ENCODE results near the gene TMEM185A.
"Not testable (repeated sequence)": the region's sequence is repeated elsewhere in the genome, so short reads cannot be mapped to it uniquely, and the experiment has no call there.

TMEM185A gene

DNA sequence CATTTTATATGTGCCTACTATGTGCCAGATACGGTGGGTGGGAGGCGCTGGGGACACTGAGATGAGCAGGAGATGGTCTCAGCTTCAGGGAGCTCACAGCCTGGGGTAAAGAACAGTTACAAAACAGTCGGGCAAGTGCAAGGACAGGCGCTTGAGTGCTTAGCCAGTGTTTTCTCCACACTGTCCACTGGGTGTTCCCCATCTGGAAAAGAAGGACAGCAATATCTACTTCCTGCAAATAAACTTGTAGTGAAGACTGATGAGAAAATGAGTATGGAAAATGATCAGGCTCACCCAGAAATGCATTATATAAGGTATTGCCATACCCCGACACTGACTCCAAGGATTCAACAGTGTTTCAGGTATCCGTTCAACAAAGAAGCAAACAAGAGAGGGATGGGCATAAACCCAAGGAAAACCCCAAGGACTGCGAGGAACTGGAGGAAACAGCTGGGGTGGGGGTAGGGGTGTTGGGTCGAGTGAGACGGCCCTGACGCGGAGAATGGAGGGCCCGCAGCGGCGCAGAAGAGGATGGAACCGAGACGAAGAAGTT lies 835 bp downstream of the TMEM185A start:
- TF ChIP-seq, protein P1, sequence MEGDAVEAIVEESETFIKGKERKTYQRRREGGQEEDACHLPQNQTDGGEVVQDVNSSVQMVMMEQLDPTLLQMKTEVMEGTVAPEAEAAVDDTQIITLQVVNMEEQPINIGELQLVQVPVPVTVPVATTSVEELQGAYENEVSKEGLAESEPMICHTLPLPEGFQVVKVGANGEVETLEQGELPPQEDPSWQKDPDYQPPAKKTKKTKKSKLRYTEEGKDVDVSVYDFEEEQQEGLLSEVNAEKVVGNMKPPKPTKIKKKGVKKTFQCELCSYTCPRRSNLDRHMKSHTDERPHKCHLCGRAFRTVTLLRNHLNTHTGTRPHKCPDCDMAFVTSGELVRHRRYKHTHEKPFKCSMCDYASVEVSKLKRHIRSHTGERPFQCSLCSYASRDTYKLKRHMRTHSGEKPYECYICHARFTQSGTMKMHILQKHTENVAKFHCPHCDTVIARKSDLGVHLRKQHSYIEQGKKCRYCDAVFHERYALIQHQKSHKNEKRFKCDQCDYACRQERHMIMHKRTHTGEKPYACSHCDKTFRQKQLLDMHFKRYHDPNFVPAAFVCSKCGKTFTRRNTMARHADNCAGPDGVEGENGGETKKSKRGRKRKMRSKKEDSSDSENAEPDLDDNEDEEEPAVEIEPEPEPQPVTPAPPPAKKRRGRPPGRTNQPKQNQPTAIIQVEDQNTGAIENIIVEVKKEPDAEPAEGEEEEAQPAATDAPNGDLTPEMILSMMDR (IDR thresholded peaks at IDR 0.05; ENCODE audit: extremely low read depth, missing control alignments): no peak
- no peak for DNase-seq (ENCODE audit: low spot score)

DNA sequence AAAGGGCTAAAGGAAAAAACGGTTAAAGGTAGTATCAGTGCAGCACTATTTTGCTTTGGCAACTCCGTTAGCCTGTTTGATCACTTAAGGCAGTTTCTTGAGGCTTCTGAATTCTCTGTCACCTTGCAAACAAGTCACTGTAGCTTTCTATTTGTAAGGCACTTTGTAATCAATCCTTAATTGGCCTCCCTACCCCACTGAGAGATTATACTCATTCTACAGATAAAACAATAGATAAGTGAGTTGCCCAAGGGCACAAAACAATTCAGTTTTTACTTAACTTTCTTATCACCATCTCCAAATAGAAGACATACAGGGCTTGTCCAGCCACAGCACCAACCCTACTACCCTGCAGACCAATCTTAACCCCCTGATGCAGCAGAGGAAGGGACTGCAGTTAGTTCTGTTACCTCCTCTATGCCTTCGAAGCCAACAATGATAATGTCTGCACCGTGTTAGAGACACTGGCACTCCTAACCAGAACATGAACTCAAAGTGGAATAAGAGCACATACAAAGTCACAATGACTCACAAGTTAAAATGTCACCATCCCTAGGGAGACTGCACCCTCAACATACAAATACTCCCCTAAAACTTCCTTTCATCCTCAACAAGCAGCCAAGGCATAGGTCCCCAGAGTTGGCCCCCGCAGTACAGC lies 1.7 kb downstream of the TMEM185A start:
- TF ChIP-seq, protein P1 (IDR thresholded peaks at IDR 0.05; ENCODE audit: extremely low read depth, missing control alignments): no peak
- DNase-seq (ENCODE audit: low spot score): no peak

DNA sequence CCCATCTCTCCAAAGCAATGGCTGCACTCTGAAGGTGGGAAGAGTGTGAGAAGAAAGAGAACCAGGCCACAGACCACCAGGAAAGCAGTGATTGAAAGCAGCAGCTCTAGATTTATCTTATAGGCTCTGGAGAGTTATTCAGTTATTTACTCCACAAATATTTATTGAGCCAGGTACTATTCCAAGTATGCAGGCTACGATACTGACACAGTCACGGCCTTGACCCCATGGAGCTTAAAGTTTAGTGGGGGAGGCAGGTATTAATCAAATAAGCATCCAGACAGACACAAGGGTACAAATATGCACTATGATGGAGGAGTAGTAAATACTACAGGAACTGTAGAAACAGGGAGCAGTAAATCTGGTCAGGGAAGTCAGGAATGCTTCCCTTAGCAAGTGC lies 2.8 kb downstream of the TMEM185A start:
- TF ChIP-seq, protein P1 (IDR thresholded peaks at IDR 0.05; ENCODE audit: extremely low read depth, missing control alignments): no peak

DNA sequence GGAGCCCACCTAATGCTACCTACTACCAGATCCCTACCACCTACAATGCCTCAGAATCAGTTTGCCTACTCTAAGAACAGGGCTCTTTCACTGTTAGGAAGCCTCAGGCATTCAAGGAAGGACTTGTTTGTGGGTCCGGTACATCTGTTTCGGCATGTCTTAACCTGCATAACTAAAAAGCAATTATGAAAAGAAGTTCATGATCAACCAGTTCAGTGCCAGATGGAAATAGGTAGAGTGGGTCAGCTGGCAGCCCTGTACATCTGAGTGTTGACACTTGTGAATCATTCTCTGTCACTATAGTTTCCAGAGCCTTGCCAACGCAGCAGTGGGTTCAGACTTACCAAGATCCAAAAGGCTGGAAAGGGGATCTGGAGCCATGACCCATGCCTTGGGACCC lies 3.3 kb downstream of the TMEM185A start:
- no peak for DNase-seq (ENCODE audit: low spot score)
- TF ChIP-seq, protein P1 (IDR thresholded peaks at IDR 0.05; ENCODE audit: extremely low read depth, missing control alignments): no peak

More for the DNA sequence above, 2.8 kb downstream of the TMEM185A start:
- DNase-seq (ENCODE audit: low spot score): no peak

DNA sequence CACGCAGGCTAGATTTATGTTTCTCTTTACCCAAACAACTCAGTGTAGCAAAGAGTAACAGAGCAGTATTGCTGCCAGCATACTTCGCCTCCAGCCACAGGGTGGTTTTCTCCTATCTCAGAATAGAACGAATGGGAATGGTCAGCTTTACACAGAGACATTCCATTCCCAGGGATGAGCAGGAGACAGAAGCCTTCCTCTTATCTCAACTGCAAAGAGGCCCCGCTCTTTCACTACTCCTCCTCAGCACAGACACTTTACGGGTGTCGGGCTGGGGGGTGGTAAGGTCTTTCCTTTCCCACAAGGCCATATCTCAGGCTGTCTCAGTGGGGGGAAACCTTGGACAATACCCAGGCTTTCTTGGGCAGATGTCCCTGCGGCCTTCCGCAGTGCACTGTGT lies 4.8 kb downstream of the TMEM185A start:
- not testable (repeated sequence) for DNase-seq (ENCODE audit: low spot score)

DNA sequence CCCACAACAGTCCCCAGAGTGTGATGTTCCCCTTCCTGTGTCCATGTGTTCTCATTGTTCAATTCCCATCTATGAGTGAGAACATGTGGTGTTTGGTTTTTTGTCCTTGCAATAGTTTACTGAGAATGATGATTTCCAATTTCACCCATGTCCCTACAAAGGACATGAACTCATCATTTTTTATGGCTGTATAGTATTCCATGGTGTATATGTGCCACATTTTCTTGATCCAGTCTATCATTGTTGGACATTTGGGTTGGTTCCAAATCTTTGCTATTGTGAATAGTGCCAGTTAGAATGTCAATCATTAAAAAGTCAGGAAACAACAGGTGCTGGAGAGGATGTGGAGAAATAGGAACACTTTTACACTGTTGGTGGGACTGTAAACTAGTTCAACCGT lies 11.9 kb downstream of the TMEM185A start:
- DNase-seq (ENCODE audit: low spot score): not testable (repeated sequence)

DNA sequence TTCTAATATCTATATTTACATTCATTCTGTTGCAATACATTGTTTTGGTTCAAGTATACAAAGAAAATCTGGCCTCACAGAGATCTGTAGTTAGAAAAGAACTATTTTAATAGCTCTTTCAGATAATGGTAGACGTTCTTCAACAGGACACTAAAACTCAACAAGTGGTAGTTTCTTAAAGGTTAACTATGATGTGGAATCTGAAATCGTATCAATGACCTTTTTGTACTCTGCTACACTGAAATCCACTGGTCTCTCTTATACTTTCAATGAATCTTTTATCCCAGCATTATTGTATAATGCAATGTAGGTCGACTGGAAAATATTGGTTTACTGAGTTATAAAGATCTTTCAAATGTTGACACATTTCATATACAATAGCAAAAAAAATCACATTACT lies 12.7 kb downstream of the TMEM185A start:
- DNase-seq (ENCODE audit: low spot score): no peak
- TF ChIP-seq, protein P1 (IDR thresholded peaks at IDR 0.05; ENCODE audit: extremely low read depth, missing control alignments): no peak

DNA sequence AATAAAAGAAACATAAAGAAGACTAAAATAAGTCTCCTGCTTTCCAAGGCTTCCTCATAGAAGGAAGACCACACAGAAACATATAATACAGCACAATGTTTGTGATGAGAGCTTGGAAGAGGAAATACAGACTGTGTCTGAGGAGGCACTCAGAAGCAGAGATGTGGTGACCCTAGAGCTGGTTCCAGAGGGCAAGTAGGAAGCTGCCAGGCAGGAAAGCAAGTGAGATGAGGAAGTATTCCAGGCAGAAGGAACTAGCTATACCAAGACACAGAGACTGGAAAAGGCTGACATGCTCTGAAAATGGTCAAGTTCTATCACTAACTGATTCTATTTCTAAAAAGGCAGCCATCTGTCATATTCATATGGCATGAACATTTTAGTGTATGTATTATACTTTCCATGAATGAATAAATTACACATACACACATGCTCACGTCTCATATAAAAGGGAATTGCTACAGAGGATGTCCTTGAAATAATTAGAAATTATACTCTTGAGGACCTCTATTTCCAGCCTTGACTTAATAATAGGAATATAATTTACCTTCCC lies 19.9 kb downstream of the TMEM185A start:
- TF ChIP-seq, protein P1 (IDR thresholded peaks at IDR 0.05; ENCODE audit: extremely low read depth, missing control alignments): no peak
- DNase-seq (ENCODE audit: low spot score): no peak
